ENCODE data around the gene RCN1. TPM values are rescaled to one million over a fixed set of nuclear protein-coding genes. Genes with fewer than 3 reads are reported as not detected.

The RCN1 gene
- total RNA-seq, 6 donors from 2014 or later: 11.5 to 90.1 (median 49.8) TPM

DNA sequence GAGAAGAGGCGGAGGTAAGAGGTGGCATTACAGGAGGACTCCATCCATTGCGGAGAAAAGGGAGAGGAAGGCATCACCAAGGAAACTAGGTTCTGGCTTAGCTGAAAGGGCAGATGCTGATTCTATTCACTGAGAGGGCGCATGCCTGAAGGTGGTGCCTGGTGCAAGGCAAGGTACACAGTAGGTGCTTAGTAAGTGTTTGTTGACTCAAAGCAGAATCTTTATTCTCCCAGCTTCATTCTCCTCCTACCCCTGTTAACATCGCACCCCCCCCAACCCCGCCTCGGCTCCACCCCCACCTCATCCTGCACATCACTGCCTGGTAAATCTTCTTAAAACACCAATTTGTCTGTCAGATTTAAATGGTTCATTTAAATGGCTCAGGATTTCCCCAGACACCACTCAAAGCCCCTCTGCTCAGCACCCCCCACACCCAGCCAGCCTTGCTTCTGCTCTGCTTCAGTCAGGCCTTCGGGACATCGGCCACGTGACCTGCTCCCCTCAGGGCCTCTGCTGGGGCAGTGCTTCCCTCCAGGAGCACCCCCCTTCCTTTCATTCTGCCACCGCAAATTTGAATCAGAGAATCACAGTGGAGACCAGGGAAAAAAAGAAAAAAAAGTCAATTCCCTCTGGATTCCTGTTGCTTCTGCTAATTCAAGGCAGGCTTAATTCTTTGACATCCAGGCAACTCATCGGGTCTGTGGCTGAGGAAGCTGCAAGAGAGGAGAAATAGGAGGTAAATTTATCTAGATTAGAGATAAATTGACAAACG, 17.8 kb upstream of the RCN1 start:
- TF ChIP-seq, protein P1, sequence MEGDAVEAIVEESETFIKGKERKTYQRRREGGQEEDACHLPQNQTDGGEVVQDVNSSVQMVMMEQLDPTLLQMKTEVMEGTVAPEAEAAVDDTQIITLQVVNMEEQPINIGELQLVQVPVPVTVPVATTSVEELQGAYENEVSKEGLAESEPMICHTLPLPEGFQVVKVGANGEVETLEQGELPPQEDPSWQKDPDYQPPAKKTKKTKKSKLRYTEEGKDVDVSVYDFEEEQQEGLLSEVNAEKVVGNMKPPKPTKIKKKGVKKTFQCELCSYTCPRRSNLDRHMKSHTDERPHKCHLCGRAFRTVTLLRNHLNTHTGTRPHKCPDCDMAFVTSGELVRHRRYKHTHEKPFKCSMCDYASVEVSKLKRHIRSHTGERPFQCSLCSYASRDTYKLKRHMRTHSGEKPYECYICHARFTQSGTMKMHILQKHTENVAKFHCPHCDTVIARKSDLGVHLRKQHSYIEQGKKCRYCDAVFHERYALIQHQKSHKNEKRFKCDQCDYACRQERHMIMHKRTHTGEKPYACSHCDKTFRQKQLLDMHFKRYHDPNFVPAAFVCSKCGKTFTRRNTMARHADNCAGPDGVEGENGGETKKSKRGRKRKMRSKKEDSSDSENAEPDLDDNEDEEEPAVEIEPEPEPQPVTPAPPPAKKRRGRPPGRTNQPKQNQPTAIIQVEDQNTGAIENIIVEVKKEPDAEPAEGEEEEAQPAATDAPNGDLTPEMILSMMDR (IDR thresholded peaks at IDR 0.05): no peak
- no peak for TF ChIP-seq POLR2AphosphoS5 (IDR thresholded peaks at IDR 0.05)
- no peak for TF ChIP-seq POLR2A (IDR thresholded peaks at IDR 0.05)
- TF ChIP-seq EP300 (IDR thresholded peaks at IDR 0.05): no peak
- no peak overlapping the region for H3K27ac ChIP-seq
- DNase-seq (peak in 1 of 2 donors; percentile 10), ATAC-seq (ENCODE audit: low FRiP score in 2 of 2) (no peak)
- no peaks in the 10 kb centered on the region for H3K27me3 ChIP-seq
- H3K9me3 ChIP-seq: no peaks in the 10 kb centered on the region
- no peaks in the 10 kb centered on the region for H3K4me1 ChIP-seq
- H3K36me3 ChIP-seq: no peaks in the 10 kb centered on the region
- no peak overlapping the region for H3K4me3 ChIP-seq
- 73 to 82% methylated on average over 12 of the region's 12 CpGs for WGBS, 2 donors

DNA sequence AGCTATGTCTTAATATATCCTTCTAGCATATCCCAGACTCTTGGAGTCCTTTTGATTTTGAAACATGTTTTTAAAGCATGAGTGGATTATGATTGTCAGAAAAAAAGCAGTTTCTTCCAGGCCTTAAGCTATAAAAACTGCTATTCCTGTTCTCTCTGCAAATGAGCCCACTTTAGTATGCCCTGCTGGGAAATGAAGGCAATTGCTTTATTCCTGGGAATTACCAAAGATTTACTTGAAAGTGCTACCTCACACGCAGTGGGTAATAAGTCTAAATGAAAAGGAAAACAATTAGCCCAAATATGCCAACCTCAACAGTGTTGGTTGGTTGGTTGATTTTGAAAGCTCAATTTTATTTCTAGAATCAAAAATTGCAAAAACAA, 17.2 kb upstream of the RCN1 start:
- Histone ChIP-seq H3K9me3 (no peaks in the 10 kb centered on the region), H3K4me1 (no peaks in the 10 kb centered on the region), H3K27me3 (no peaks in the 10 kb centered on the region), H3K36me3 (no peaks in the 10 kb centered on the region), H3K27ac (no peak overlapping the region), H3K4me3 (no peak overlapping the region)
- DNase-seq (no peak), ATAC-seq (ENCODE audit: low FRiP score in 2 of 2) (no peak)
- 97 to 100% methylated on average over 1 of the region's 1 CpG for WGBS, 2 donors
- TF ChIP-seq POLR2A (IDR thresholded peaks at IDR 0.05) (no peak), EP300 (IDR thresholded peaks at IDR 0.05) (no peak), POLR2AphosphoS5 (IDR thresholded peaks at IDR 0.05) (no peak)
- TF ChIP-seq, protein P1 (IDR thresholded peaks at IDR 0.05): no peak

DNA sequence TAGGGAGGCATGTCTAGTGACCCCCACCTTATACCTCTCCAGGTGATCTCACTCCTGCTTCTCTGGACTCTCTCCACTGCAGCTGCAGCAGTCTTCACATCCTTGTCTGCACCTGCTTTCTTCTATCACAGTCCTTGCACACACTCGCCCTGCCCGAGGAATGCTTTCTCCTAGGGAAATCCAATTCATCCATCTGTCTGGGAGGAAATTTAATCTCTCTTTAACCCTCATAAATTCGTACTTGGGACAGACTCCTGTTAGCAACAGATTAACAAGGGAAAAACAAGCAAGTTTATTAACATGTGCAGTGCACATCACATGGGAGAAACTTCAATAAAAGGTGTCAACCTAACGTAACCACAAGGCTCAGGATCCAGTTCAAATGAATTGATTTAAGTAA, 11.3 kb upstream of the RCN1 start:
- Histone ChIP-seq H3K27ac (no peak overlapping the region), H3K27me3 (no peaks in the 10 kb centered on the region), H3K4me3 (no peak overlapping the region), H3K36me3 (no peaks in the 10 kb centered on the region), H3K9me3 (no peaks in the 10 kb centered on the region), H3K4me1 (no peaks in the 10 kb centered on the region)
- WGBS, 2 donors: 81 to 88% methylated on average over 4 of the region's 4 CpGs
- TF ChIP-seq POLR2AphosphoS5 (IDR thresholded peaks at IDR 0.05): no peak
- TF ChIP-seq EP300 (IDR thresholded peaks at IDR 0.05): no peak
- TF ChIP-seq, protein P1 (IDR thresholded peaks at IDR 0.05): no peak
- no peak for TF ChIP-seq POLR2A (IDR thresholded peaks at IDR 0.05)
- ATAC-seq (ENCODE audit: low FRiP score in 2 of 2): no peak
- no peak for DNase-seq

DNA sequence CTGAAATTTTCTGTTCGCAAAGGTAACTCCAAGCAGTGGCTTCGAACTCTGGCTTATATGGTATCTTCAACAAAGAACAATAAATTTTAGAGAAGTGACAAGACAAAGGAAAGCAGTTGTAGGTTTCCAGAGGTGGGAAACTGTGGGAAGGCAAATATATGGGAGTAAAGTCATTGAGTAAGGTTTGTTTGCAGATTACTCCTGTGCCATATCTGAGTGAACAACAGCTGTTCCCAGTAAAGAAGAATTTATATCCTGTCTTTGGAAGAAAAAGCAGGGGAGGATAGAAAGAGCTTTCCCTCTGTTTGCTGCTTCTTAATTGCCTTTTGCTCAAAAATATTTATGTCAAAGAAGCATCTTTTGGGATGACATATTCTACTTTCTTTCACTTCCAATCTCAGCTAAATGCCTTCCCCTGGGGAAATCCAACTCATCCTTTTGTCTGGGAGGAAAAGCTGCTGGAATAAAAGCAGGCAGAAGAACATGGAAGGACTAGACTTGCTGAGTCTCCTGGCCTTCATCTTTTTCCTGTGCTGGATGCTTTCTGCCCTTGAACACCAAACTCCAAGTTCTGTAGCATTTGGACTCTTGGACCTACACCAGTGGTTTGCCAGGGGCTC, 10.4 kb upstream of the RCN1 start:
- H3K4me3 ChIP-seq: no peak overlapping the region
- 91 to 97% methylated on average over 2 of the region's 2 CpGs for WGBS, 2 donors
- no peak overlapping the region for H3K27ac ChIP-seq
- ATAC-seq (ENCODE audit: low FRiP score in 2 of 2) (no peak), DNase-seq (no peak)
- no peaks in the 10 kb centered on the region for H3K36me3 ChIP-seq
- H3K4me1 ChIP-seq: no peaks in the 10 kb centered on the region
- TF ChIP-seq, protein P1 (IDR thresholded peaks at IDR 0.05): no peak
- no peak for TF ChIP-seq EP300 (IDR thresholded peaks at IDR 0.05)
- no peak for TF ChIP-seq POLR2A (IDR thresholded peaks at IDR 0.05)
- no peaks in the 10 kb centered on the region for H3K9me3 ChIP-seq
- H3K27me3 ChIP-seq: no peaks in the 10 kb centered on the region

Data from upper lobe of left lung (tissue), 6 donors.